Sigmoid colon (tissue), 7 donors: Measurements from ENCODE around the gene NUP214. TPM values are rescaled to one million over a fixed set of nuclear protein-coding genes. Genes with fewer than 3 reads are reported as not detected.
A peak's percentile ranks its signal among the peaks of the same experiment; 100 is the strongest.

Experiments used
- DNase-seq: peaks from one replicate; pipeline ENCODE4 v3.0.0-alpha.2; 2019
- H3K27ac ChIP-seq, 4 donors: fragments of 200-600 bp; sonication (generic); one replicate each; pipeline ENCODE4 v1.5.1; 2016 to 2019; ENCODE audit warnings: mild to moderate bottlenecking in 1 of 4
- H3K27me3 ChIP-seq, 3 donors: fragments of 200-600 bp; sonication (generic); one replicate each; pipeline ENCODE4 v1.5.1; 2019; ENCODE audit warnings: mild to moderate bottlenecking in 1 of 3
- H3K36me3 ChIP-seq, 4 donors: fragments of 200-600 bp; sonication (generic); one replicate each; pipeline ENCODE4 v1.5.1; 2016 to 2019
- H3K4me1 ChIP-seq, 4 donors: fragments of 200-600 bp; sonication (generic); one replicate each; pipeline ENCODE4 v1.5.1; 2017 to 2019
- H3K4me3 ChIP-seq, 4 donors: fragments of 200-600 bp; sonication (generic); one replicate each; pipeline ENCODE4 v1.5.1; 2017 to 2019; ENCODE audit warnings: mild to moderate bottlenecking in 2 of 4, moderate library complexity in 1 of 4
- H3K9me3 ChIP-seq, 4 donors: fragments of 200-600 bp in 3 of 4; sonication (generic) in 3 of 4; one replicate each; pipeline versions ENCODE4 v1.5.1 to v1.6.1; 2013 to 2019
- EP300 ChIP-seq, 4 donors: sonication (generic); formaldehyde crosslinking; IDR thresholded peaks; one replicate each; pipeline ENCODE4 v1.6.1; 2017; ENCODE audit warnings: antibody characterized with exemption in 4 of 4
- POLR2A ChIP-seq, 2 donors: fragments of 450-650 bp; IDR thresholded peaks; one replicate each; pipeline ENCODE4 v1.6.1; 2016; ENCODE audit warnings: antibody characterized with exemption in 2 of 2, mild to moderate bottlenecking in 2 of 2, moderate library complexity in 2 of 2
- POLR2AphosphoS5 ChIP-seq, 4 donors: sonication (generic); formaldehyde crosslinking; IDR thresholded peaks; one replicate each; pipeline ENCODE4 v1.6.1; 2017; ENCODE audit warnings: antibody characterized with exemption in 4 of 4
- WGBS, 2 donors: extraction: QIAGEN DNeasy Blood & Tissue Kit; methylation state at CpG; one replicate each; pipeline ENCODE4 v1.1.7; 2013; 5-methylcytosine and 5-hydroxymethylcytosine counted together
- intact Hi-C: fragments of 100-400 bp; cut with DNase I; formaldehyde crosslinking; loops from one replicate; pipeline ENCODE4 v1.15.1; 2023
- polyA plus RNA-seq, 3 donors: library from polyadenylated mRNA; stranded (reverse); fragments of 200-250 nt; gene quantifications; one replicate each; pipeline ENCODE4 v1.2.3, GENCODE V29; 2013
- total RNA-seq, 4 donors: library from RNA; depleted of rRNA; stranded (reverse); fragments of >200 nt; gene quantifications; one replicate each; pipeline ENCODE4 v1.1.0, GENCODE V29; 2016
- TF ChIP-seq, protein P1 (sequence below), 4 experiments: fragments of 450-650 bp in 3 of 4; fragments of 200-600 bp in 1 of 4; IDR thresholded peaks; one replicate each; pipeline ENCODE4 v1.5.1; 2016 to 2019; ENCODE audit warnings: antibody characterized with exemption in 4 of 4, mild to moderate bottlenecking in 3 of 4, moderate library complexity in 2 of 4
- donor health status: healthy with polysubstance abuse.
- donor health status: Bipolar disorder and iron deficiency.
- donor health status: healthy.

NUP214 gene
- total and polyA plus RNA-seq, 7 donors = 9.2 to 87.5 (median 28.5) TPM

DNA sequence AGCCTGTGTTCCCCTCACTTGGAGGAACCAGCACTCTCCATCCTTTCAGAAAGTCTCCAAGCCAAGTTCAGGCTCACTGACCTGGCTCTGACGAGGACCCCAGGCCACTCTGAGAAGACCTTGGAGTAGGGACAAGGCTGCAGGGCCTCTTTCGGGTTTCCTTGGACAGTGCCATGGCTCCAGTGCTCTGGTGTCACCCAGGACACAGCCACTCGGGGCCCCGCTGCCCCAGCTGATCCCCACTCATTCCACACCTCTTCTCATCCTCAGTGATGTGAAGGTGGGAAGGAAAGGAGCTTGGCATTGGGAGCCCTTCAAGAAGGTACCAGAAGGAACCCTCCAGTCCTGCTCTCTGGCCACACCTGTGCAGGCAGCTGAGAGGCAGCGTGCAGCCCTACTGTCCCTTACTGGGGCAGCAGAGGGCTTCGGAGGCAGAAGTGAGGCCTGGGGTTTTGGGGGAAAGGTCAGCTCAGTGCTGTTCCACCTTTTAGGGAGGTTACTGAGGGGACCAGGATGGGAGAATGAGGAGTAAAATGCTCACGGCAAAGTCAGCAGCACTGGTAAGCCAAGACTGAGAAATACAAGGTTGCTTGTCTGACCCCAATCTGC, 4.7 kb upstream of the NUP214 start:
- intact Hi-C loops = no loop called here
- 90 to 92% methylated on average over 7 of the region's 7 CpGs for WGBS, 2 donors
- Histone ChIP-seq H3K4me1 (peaks cover 0 to 7% (median 6%) of the 10 kb centered on the region in 4 donors), H3K27me3 (no peaks in the 10 kb centered on the region), H3K36me3 (no peaks in the 10 kb centered on the region), H3K4me3 (no peak overlapping the region), H3K27ac (no peak overlapping the region), H3K9me3 (no peaks in the 10 kb centered on the region)
- TF ChIP-seq, protein P1, sequence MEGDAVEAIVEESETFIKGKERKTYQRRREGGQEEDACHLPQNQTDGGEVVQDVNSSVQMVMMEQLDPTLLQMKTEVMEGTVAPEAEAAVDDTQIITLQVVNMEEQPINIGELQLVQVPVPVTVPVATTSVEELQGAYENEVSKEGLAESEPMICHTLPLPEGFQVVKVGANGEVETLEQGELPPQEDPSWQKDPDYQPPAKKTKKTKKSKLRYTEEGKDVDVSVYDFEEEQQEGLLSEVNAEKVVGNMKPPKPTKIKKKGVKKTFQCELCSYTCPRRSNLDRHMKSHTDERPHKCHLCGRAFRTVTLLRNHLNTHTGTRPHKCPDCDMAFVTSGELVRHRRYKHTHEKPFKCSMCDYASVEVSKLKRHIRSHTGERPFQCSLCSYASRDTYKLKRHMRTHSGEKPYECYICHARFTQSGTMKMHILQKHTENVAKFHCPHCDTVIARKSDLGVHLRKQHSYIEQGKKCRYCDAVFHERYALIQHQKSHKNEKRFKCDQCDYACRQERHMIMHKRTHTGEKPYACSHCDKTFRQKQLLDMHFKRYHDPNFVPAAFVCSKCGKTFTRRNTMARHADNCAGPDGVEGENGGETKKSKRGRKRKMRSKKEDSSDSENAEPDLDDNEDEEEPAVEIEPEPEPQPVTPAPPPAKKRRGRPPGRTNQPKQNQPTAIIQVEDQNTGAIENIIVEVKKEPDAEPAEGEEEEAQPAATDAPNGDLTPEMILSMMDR (IDR thresholded peaks at IDR 0.05) = no peak
- TF ChIP-seq EP300 (IDR thresholded peaks at IDR 0.05) = no peak
- no peak for TF ChIP-seq POLR2A (IDR thresholded peaks at IDR 0.05)
- TF ChIP-seq POLR2AphosphoS5 (IDR thresholded peaks at IDR 0.05) = no peak
- DNase-seq = no peak

DNA sequence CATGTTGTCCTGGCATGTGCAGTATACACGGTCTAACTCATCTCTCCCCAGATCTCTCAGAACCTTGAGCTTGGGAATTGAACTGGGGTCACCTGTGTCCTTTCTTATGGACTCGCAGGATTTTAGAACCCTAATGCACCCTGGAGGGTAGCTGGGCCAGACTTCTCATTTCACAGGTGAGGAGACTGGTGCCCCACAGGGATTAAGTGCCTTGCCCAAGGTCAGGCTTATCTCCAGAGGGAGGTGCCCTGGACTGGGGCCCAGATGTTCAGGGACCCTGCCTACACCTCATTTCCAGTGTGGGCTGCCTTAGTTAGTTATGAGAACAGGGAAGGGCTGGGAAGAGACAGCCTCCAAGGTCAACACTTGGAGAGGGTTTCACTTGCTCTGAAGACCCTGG, 4.0 kb upstream of the NUP214 start:
- peaks cover 0 to 13% (median 10%) of the 10 kb centered on the region in 4 donors for H3K4me1 ChIP-seq
- TF ChIP-seq, protein P1 (IDR thresholded peaks at IDR 0.05) = no peak
- TF ChIP-seq EP300 (IDR thresholded peaks at IDR 0.05) (no peak), POLR2A (IDR thresholded peaks at IDR 0.05) (no peak), POLR2AphosphoS5 (IDR thresholded peaks at IDR 0.05) (no peak)
- H3K4me3 ChIP-seq = no peak overlapping the region
- WGBS, 2 donors = 79 to 88% methylated on average over 2 of the region's 2 CpGs
- no peaks in the 10 kb centered on the region for H3K36me3 ChIP-seq
- intact Hi-C loops = no loop called here
- no peaks in the 10 kb centered on the region for H3K9me3 ChIP-seq
- H3K27me3 ChIP-seq = no peaks in the 10 kb centered on the region
- no peak overlapping the region for H3K27ac ChIP-seq
- DNase-seq = no peak

DNA sequence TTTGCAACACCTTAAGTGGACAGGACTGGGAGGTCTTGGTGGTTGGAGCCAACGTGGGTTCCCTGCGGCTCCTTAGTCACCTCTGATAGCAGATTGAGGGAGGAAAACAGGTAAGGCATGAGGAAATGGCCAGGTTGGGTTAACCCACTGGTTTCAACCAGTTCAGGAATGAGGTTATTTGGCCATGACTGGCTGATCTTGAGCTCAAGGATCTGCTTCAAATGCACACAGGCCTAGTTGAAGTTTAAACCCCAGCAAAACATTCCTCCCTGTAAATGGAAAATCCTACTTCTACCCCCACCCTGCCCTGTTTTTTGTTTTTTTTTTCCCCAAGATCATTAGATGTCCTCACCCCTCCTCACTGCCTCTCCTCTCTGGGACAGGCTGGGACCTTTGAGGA, 3.2 kb upstream of the NUP214 start:
- DNase-seq = no peak
- intact Hi-C loops = no loop called here
- Histone ChIP-seq H3K27ac (no peak overlapping the region), H3K4me3 (no peak overlapping the region), H3K9me3 (no peaks in the 10 kb centered on the region), H3K4me1 (peaks cover 0 to 20% (median 18%) of the 10 kb centered on the region in 4 donors), H3K36me3 (peaks cover 0 to 1% (median 0%) of the 10 kb centered on the region in 4 donors), H3K27me3 (no peaks in the 10 kb centered on the region)
- WGBS, 2 donors = 84 to 87% methylated on average over 2 of the region's 2 CpGs
- TF ChIP-seq POLR2AphosphoS5 (IDR thresholded peaks at IDR 0.05) (no peak), POLR2A (IDR thresholded peaks at IDR 0.05) (no peak), EP300 (IDR thresholded peaks at IDR 0.05) (no peak)
- TF ChIP-seq, protein P1 (IDR thresholded peaks at IDR 0.05) = no peak

DNA sequence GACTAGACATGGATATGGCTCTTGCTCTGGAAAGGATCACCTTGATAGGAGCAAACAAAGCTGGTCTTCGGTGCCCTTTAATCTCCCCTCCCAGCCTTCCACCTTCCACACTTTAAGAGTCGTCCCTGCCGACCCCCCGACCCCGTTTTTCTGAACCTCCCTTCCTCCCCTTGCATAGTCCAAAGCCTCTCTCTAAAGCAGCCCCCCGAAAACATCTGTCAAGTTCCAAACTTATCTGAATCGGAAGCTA, 423 bp upstream of the NUP214 start:
- H3K27me3 ChIP-seq = no peaks in the 10 kb centered on the region
- H3K27ac ChIP-seq = peak overlapping the region; percentile 82 to 91 (median 86)
- H3K9me3 ChIP-seq = no peaks in the 10 kb centered on the region
- H3K36me3 ChIP-seq = peaks cover 3 to 29% (median 26%) of the 10 kb centered on the region in 4 donors
- H3K4me3 ChIP-seq = peak overlapping the region; percentile 47 to 83 (median 76)
- TF ChIP-seq EP300 (IDR thresholded peaks at IDR 0.05) = no peak
- TF ChIP-seq POLR2A (IDR thresholded peaks at IDR 0.05) = no peak
- TF ChIP-seq POLR2AphosphoS5 (IDR thresholded peaks at IDR 0.05) = no peak
- TF ChIP-seq, protein P1 (IDR thresholded peaks at IDR 0.05) = no peak
- intact Hi-C loops = no loop called here
- 2% methylated on average over 7 of the region's 7 CpGs for WGBS, 2 donors
- DNase-seq = no peak
- H3K4me1 ChIP-seq = peaks cover 0 to 22% (median 19%) of the 10 kb centered on the region in 4 donors

GRCh38 chr9:131126059-131126426, 657 bp downstream of the NUP214 start:
- H3K27me3 ChIP-seq = no peaks in the 10 kb centered on the region
- H3K4me3 ChIP-seq = peak overlapping the region; percentile 75 to 83 (median 78)
- WGBS, 2 donors = 0 to 1% methylated on average over 11 of the region's 11 CpGs
- no peaks in the 10 kb centered on the region for H3K9me3 ChIP-seq
- no peak for DNase-seq
- H3K36me3 ChIP-seq = peaks cover 3 to 39% (median 33%) of the 10 kb centered on the region in 4 donors
- H3K4me1 ChIP-seq = peaks cover 0 to 22% (median 19%) of the 10 kb centered on the region in 4 donors
- peak overlapping the region; percentile 82 to 91 (median 86) for H3K27ac ChIP-seq
- intact Hi-C loops = no loop called here
- no peak for TF ChIP-seq POLR2AphosphoS5 (IDR thresholded peaks at IDR 0.05)
- no peak for TF ChIP-seq POLR2A (IDR thresholded peaks at IDR 0.05)
- TF ChIP-seq, protein P1 (IDR thresholded peaks at IDR 0.05) = no peak
- no peak for TF ChIP-seq EP300 (IDR thresholded peaks at IDR 0.05)
